Activated CD4-positive, alpha-beta T cell treated with anti-CD3 and anti-CD28 coated beads, Interleukin-2, amount 50 U/mL, for 24 hours (primary cell): ENCODE measurements around the gene OR2L8.

ENCODE experiments used
- DNase-seq, 2 donors: peaks; one replicate each; pipeline ENCODE4 v3.0.0-alpha.2; 2020; ENCODE audit warnings: low read depth in 1 of 2, low spot score in 1 of 2

OR2L8 gene

DNA sequence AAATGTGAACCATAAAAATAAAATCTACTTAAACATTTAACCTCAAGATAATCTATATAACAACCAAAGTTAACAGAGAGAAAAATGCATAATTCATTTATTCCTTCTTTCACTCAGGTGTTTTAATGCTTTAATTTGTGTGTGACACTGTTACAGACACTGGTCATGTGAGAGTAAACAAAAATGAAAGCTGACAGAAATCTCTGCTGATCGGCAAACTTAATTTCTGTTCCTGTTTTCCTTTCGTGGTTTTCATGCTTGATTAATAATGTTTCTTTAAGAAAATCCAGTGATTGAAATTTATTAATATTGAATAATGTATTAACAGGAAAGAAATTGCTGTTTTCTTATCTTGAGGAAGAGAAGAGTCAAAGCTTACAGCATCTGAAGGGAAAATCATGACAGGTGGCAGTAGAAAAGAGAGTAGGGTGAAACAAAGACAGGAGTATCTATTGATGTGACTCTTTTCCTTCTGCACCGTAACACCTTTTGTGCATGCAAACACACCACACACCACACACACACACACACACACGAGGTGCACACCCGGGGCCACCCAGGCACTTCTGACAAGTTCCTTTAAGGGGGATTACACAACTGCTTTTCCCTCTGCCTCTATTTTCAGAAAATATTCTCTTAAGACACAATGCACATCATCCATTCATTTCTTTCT, 18.0 kb downstream of the OR2L8 start:
- no peak for DNase-seq

DNA sequence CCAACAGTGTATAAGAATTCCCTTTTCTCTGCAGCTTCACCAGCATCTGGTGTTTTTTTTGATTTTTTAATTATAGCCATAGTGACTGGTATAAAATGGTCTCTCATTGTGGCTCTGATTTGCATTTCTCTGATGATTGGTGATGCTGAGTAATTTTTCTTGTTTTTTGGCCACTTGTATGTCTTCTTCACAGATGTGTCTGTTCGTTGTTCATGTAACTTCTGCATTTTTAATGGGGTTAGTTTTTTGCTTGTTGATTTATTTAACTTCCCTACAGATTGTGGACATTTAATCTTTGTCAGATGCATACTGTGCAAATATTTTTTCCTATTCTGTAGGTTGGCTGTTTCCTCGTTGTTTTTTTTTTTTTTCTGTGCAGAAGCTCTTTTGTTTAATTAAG, 44.3 kb downstream of the OR2L8 start:
- no peak for DNase-seq

DNA sequence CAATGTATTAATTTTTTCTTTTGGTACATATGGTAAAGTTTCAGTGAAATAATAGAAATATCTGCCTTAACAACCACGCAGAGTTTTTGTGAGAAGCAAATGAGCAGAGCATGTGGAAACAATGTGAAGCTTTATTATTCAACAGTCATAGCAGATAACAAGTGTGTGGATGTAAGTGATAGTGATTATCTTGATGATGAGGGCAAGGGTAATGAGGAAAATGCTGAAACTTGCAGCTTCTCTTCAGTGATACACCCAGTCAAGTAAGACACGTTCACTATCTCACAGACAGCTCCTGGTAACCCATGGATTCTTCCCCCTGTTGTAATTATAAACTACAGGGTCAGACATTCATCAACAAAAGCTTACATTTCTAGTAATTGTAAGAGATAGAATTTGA, 50.2 kb downstream of the OR2L8 start:
- DNase-seq: no peak
